Measurements from ENCODE around the gene FBXO5. TPM values are rescaled to one million over a fixed set of nuclear protein-coding genes. Genes with fewer than 3 reads are reported as not detected.

FBXO5 gene
- 30.6 TPM for polyA plus RNA-seq (2013, experiment 1 of 2)
- polyA plus RNA-seq (2013, experiment 2 of 2) = 33.0 TPM

DNA sequence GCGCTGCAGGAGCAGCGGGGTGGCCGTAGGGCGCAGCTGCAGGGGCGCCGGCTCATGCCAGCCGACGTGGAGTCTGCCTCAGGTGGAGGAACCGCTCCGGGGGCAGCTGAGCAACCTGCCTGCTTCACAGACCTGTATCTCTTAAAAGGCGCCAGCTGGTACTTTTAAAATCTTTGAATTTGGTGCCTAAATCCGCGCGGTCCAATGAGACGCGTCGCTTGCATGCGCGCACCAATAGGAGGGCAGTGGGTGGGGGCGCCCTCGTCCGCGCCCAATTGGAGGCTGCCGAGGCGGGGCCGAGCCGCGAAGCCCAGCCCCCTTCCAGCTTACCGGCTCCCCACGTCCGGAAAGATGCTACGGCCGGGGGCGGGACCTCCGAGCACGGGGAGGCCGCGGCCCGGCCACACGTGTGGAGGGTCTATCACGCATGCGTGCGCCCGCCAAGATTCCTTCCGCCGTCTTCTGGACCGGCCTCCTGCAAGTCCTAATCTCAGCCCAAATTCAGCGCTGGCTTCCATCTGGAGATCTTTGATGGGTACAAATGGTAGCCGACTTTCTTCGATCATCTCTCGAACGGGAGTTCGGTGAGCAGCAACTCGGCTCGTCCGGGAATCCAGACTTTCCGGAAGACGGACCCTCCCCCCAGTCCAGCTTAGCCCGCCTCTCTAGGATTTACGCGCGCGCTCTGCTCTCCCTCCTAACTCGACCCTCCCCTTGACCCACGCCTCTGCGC lies at the start of gene FBXO5:
TSS of gene FBXO5 (minus strand) at position 138 of the 733 bp plus-strand sequence. CDS start at position 56, 82 bp downstream.
- Histone ChIP-seq H3K4me1 (ENCODE audit: control insufficient read depth, insufficient read depth, low read length, poor library complexity, severe bottlenecking) (no peaks in the 10 kb centered on the region), H3K27ac (ENCODE audit: low read depth, low read length, severe bottlenecking) (peak within 1 kb of the TSS; percentile 89), H3K9me3 (ENCODE audit: control insufficient read depth, low read length) (no peaks in the 10 kb centered on the region), H3K4me3 (ENCODE audit: extremely low read depth, insufficient read depth, low read length, poor library complexity, severe bottlenecking) (peak within 1 kb of the TSS; percentile 95), H3K36me3 (ENCODE audit: control insufficient read depth, insufficient read depth, low read length) (peaks cover 27% of the 10 kb centered on the region)
- WGBS, 2 experiments (ENCODE audit: insufficient coverage in 2 of 2) = 0% methylated on average over 47 to 60 of the region's 66 CpGs

DNA sequence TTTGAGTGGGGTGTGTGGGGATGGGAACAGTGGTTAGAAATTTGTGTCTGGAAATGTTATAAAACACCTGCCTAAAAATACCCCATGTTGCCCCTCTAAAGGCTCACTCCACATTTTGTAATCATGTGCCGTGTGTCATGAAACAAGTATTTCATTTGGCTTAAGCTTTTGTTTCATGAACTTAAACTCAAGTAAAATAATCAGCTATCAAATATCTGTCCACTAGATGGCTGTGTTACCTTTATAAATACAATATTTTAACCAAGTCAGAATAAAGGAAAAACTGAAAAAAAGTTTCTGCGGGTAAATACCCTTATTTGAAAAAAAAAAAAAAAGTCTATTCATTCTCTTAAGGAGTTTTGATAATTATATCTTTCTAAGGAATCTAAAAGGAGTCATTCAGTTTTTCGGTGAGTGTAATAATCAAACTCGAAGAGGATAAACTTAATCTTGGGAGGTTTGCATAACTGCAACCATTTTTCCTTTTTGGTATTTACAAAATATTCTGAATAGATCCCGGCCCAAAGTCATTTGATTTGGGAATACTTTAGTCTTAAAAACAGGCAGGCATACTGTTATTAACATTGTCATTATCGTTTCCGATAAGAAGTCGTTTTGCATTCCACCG lies 49.5 kb upstream of the FBXO5 start:
- Histone ChIP-seq H3K4me3 (ENCODE audit: extremely low read depth, insufficient read depth, low read length, poor library complexity, severe bottlenecking) (no peak overlapping the region), H3K27ac (ENCODE audit: low read depth, low read length, severe bottlenecking) (no peak overlapping the region), H3K9me3 (ENCODE audit: control insufficient read depth, low read length) (no peaks in the 10 kb centered on the region), H3K4me1 (ENCODE audit: control insufficient read depth, insufficient read depth, low read length, poor library complexity, severe bottlenecking) (no peaks in the 10 kb centered on the region), H3K36me3 (ENCODE audit: control insufficient read depth, insufficient read depth, low read length) (no peaks in the 10 kb centered on the region)
- whole genome bisulfite sequencing, 2 experiments (ENCODE audit: insufficient coverage in 2 of 2) = no CpG with 5 or more reads among the region's 9 CpGs

- Histone ChIP-seq H3K9me3 (ENCODE audit: control insufficient read depth, low read length) (no peaks in the 10 kb centered on the region), H3K27ac (ENCODE audit: low read depth, low read length, severe bottlenecking) (no peak overlapping the region), H3K4me1 (ENCODE audit: control insufficient read depth, insufficient read depth, low read length, poor library complexity, severe bottlenecking) (no peaks in the 10 kb centered on the region), H3K4me3 (ENCODE audit: extremely low read depth, insufficient read depth, low read length, poor library complexity, severe bottlenecking) (no peak overlapping the region), H3K36me3 (ENCODE audit: control insufficient read depth, insufficient read depth, low read length) (no peaks in the 10 kb centered on the region)
- 67% methylated on average over 1 of the region's 1 CpG; no CpG with 5 or more reads in 1 of the 2 experiments for WGBS, 2 experiments (ENCODE audit: insufficient coverage in 2 of 2)
These were observed 48.6 kb upstream of the FBXO5 start for GRCh38 chr6:153031335-153031955.

GRCh38 chr6:153028963-153029362 lies 46.1 kb upstream of the FBXO5 start:
- Histone ChIP-seq H3K4me1 (ENCODE audit: control insufficient read depth, insufficient read depth, low read length, poor library complexity, severe bottlenecking) (no peaks in the 10 kb centered on the region), H3K27ac (ENCODE audit: low read depth, low read length, severe bottlenecking) (no peak overlapping the region), H3K4me3 (ENCODE audit: extremely low read depth, insufficient read depth, low read length, poor library complexity, severe bottlenecking) (no peak overlapping the region), H3K9me3 (ENCODE audit: control insufficient read depth, low read length) (no peaks in the 10 kb centered on the region), H3K36me3 (ENCODE audit: control insufficient read depth, insufficient read depth, low read length) (no peaks in the 10 kb centered on the region)
- 100% methylated on average over 1 of the region's 4 CpGs; no CpG with 5 or more reads in 1 of the 2 experiments for WGBS, 2 experiments (ENCODE audit: insufficient coverage in 2 of 2)

- no peaks in the 10 kb centered on the region for H3K36me3 ChIP-seq (ENCODE audit: control insufficient read depth, insufficient read depth, low read length)
- H3K9me3 ChIP-seq (ENCODE audit: control insufficient read depth, low read length) = no peaks in the 10 kb centered on the region
- no peaks in the 10 kb centered on the region for H3K4me1 ChIP-seq (ENCODE audit: control insufficient read depth, insufficient read depth, low read length, poor library complexity, severe bottlenecking)
- no peak overlapping the region for H3K4me3 ChIP-seq (ENCODE audit: extremely low read depth, insufficient read depth, low read length, poor library complexity, severe bottlenecking)
- WGBS, 2 experiments (ENCODE audit: insufficient coverage in 2 of 2) = 80% methylated on average over 1 of the region's 2 CpGs; no CpG with 5 or more reads in 1 of the 2 experiments
- no peak overlapping the region for H3K27ac ChIP-seq (ENCODE audit: low read depth, low read length, severe bottlenecking)
These were observed 45.4 kb upstream of the FBXO5 start for GRCh38 chr6:153028286-153028685.

GRCh38 chr6:153027480-153027879 lies 44.6 kb upstream of the FBXO5 start:
- Histone ChIP-seq H3K4me3 (ENCODE audit: extremely low read depth, insufficient read depth, low read length, poor library complexity, severe bottlenecking) (no peak overlapping the region), H3K4me1 (ENCODE audit: control insufficient read depth, insufficient read depth, low read length, poor library complexity, severe bottlenecking) (no peaks in the 10 kb centered on the region), H3K27ac (ENCODE audit: low read depth, low read length, severe bottlenecking) (no peak overlapping the region), H3K9me3 (ENCODE audit: control insufficient read depth, low read length) (no peaks in the 10 kb centered on the region), H3K36me3 (ENCODE audit: control insufficient read depth, insufficient read depth, low read length) (no peaks in the 10 kb centered on the region)
- 82% methylated on average over 3 of the region's 4 CpGs; no CpG with 5 or more reads in 1 of the 2 experiments for WGBS, 2 experiments (ENCODE audit: insufficient coverage in 2 of 2)

GRCh38 chr6:153024709-153025017 lies 41.8 kb upstream of the FBXO5 start:
- H3K4me1 ChIP-seq (ENCODE audit: control insufficient read depth, insufficient read depth, low read length, poor library complexity, severe bottlenecking) = no peaks in the 10 kb centered on the region
- no peak overlapping the region for H3K4me3 ChIP-seq (ENCODE audit: extremely low read depth, insufficient read depth, low read length, poor library complexity, severe bottlenecking)
- 33% methylated on average over 1 of the region's 1 CpG; no CpG with 5 or more reads in 1 of the 2 experiments for WGBS, 2 experiments (ENCODE audit: insufficient coverage in 2 of 2)
- no peaks in the 10 kb centered on the region for H3K36me3 ChIP-seq (ENCODE audit: control insufficient read depth, insufficient read depth, low read length)
- H3K27ac ChIP-seq (ENCODE audit: low read depth, low read length, severe bottlenecking) = no peak overlapping the region
- H3K9me3 ChIP-seq (ENCODE audit: control insufficient read depth, low read length) = no peaks in the 10 kb centered on the region

GRCh38 chr6:153023977-153024708 lies 41.3 kb upstream of the FBXO5 start:
- 57 to 65% methylated on average over 5 to 6 of the region's 6 CpGs for WGBS, 2 experiments (ENCODE audit: insufficient coverage in 2 of 2)
- H3K4me3 ChIP-seq (ENCODE audit: extremely low read depth, insufficient read depth, low read length, poor library complexity, severe bottlenecking) = no peak overlapping the region
- no peaks in the 10 kb centered on the region for H3K4me1 ChIP-seq (ENCODE audit: control insufficient read depth, insufficient read depth, low read length, poor library complexity, severe bottlenecking)
- no peak overlapping the region for H3K27ac ChIP-seq (ENCODE audit: low read depth, low read length, severe bottlenecking)
- H3K9me3 ChIP-seq (ENCODE audit: control insufficient read depth, low read length) = no peaks in the 10 kb centered on the region
- no peaks in the 10 kb centered on the region for H3K36me3 ChIP-seq (ENCODE audit: control insufficient read depth, insufficient read depth, low read length)

GRCh38 chr6:153018355-153018754 lies 35.5 kb upstream of the FBXO5 start:
- no peak overlapping the region for H3K4me3 ChIP-seq (ENCODE audit: extremely low read depth, insufficient read depth, low read length, poor library complexity, severe bottlenecking)
- H3K4me1 ChIP-seq (ENCODE audit: control insufficient read depth, insufficient read depth, low read length, poor library complexity, severe bottlenecking) = peaks cover 6% of the 10 kb centered on the region
- H3K36me3 ChIP-seq (ENCODE audit: control insufficient read depth, insufficient read depth, low read length) = no peaks in the 10 kb centered on the region
- no peaks in the 10 kb centered on the region for H3K9me3 ChIP-seq (ENCODE audit: control insufficient read depth, low read length)
- WGBS, 2 experiments (ENCODE audit: insufficient coverage in 2 of 2) = no CpG with 5 or more reads among the region's 3 CpGs
- no peak overlapping the region for H3K27ac ChIP-seq (ENCODE audit: low read depth, low read length, severe bottlenecking)

- peaks cover 6% of the 10 kb centered on the region for H3K4me1 ChIP-seq (ENCODE audit: control insufficient read depth, insufficient read depth, low read length, poor library complexity, severe bottlenecking)
- H3K4me3 ChIP-seq (ENCODE audit: extremely low read depth, insufficient read depth, low read length, poor library complexity, severe bottlenecking) = no peak overlapping the region
- no peak overlapping the region for H3K27ac ChIP-seq (ENCODE audit: low read depth, low read length, severe bottlenecking)
- H3K9me3 ChIP-seq (ENCODE audit: control insufficient read depth, low read length) = no peaks in the 10 kb centered on the region
- WGBS, 2 experiments (ENCODE audit: insufficient coverage in 2 of 2) = 100% methylated on average over 2 of the region's 3 CpGs
- no peaks in the 10 kb centered on the region for H3K36me3 ChIP-seq (ENCODE audit: control insufficient read depth, insufficient read depth, low read length)
These were observed 34.0 kb upstream of the FBXO5 start for GRCh38 chr6:153016846-153017245.
